Measurements from ENCODE around the gene GLIPR1L2. TPM values are rescaled to one million over a fixed set of nuclear protein-coding genes. Genes with fewer than 3 reads are reported as not detected.

The GLIPR1L2 gene
- total RNA-seq, 1 donor from 2014 or later: 0.68 TPM

GRCh38 chr12:75471902-75472890 is 81.3 kb downstream of the GLIPR1L2 start:
- H3K27me3 ChIP-seq (ENCODE audit: low read depth): no peaks in the 10 kb centered on the region
- no peak for DNase-seq
- ATAC-seq: peak; percentile 40 to 61
- no peak overlapping the region for H3K4me3 ChIP-seq
- H3K27ac ChIP-seq: peak overlapping the region; percentile 26
- no peak for TF ChIP-seq CTCF (IDR thresholded peaks at IDR 0.05)
- no peaks in the 10 kb centered on the region for H3K9me3 ChIP-seq
- H3K4me1 ChIP-seq: no peaks in the 10 kb centered on the region
- intact Hi-C loops (cut with DNase I): no loop called here
- no peaks in the 10 kb centered on the region for H3K36me3 ChIP-seq

DNA sequence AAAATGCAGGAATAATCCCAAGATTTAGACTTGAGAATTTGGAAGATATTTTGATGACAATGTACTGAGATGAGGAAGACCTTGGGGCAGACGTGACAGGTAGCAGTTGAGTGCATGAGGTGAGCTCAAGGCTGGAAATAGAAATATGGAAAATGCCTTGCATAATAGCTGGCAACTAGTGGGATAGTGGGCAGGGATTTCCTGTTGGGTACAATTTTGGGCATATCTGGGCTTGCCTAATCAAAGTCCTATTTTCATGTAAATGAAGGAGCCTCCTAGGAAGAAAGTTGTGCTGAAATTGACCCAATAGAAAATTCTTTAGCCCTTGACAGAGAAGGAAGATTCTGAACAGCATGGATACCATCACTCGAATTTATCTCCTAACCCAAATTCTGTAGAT is 83.2 kb downstream of the GLIPR1L2 start:
- TF ChIP-seq CTCF (IDR thresholded peaks at IDR 0.05): no peak
- intact Hi-C loops (cut with DNase I): no loop called here
- H3K27me3 ChIP-seq (ENCODE audit: low read depth): no peaks in the 10 kb centered on the region
- H3K36me3 ChIP-seq: no peaks in the 10 kb centered on the region
- H3K27ac ChIP-seq: no peak overlapping the region
- no peak overlapping the region for H3K4me3 ChIP-seq
- H3K9me3 ChIP-seq: no peaks in the 10 kb centered on the region
- DNase-seq (no peak), ATAC-seq (no peak)
- peaks cover 5% of the 10 kb centered on the region for H3K4me1 ChIP-seq

DNA sequence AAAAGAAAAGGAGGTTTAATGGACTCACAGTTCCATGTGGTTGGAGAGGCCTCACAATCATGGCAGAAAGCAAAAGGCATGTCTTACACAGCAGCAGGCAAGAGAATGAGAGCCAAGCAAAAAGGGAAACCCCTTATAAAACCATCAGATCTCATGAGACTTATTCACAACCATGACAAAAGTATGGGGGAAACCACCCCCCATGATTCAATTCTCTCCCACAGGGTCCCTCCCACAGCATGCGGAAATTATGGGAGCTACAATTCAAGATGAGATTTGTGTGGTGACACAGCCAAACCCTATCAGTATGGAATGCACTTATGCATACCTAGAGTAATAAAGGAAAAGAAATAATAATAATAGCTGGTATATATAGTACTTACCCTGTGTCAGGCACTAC is 85.2 kb downstream of the GLIPR1L2 start:
- H3K4me1 ChIP-seq: peaks cover 13% of the 10 kb centered on the region
- no peak for TF ChIP-seq CTCF (IDR thresholded peaks at IDR 0.05)
- DNase-seq (no peak), ATAC-seq (no peak)
- no peaks in the 10 kb centered on the region for H3K36me3 ChIP-seq
- no peak overlapping the region for H3K27ac ChIP-seq
- intact Hi-C loops (cut with DNase I): no loop called here
- no peaks in the 10 kb centered on the region for H3K9me3 ChIP-seq
- no peak overlapping the region for H3K4me3 ChIP-seq
- H3K27me3 ChIP-seq (ENCODE audit: low read depth): no peaks in the 10 kb centered on the region

- no peaks in the 10 kb centered on the region for H3K27me3 ChIP-seq (ENCODE audit: low read depth)
- H3K4me3 ChIP-seq: no peak overlapping the region
- no peak for TF ChIP-seq CTCF (IDR thresholded peaks at IDR 0.05)
- no peak overlapping the region for H3K27ac ChIP-seq
- intact Hi-C loops (cut with DNase I): no loop called here
- DNase-seq: no peak
- no peaks in the 10 kb centered on the region for H3K9me3 ChIP-seq
- ATAC-seq: no peak
- peaks cover 14% of the 10 kb centered on the region for H3K4me1 ChIP-seq
- no peaks in the 10 kb centered on the region for H3K36me3 ChIP-seq
These were observed 86.2 kb downstream of the GLIPR1L2 start for GRCh38 chr12:75477137-75477536.

GRCh38 chr12:75478116-75478794 is 87.4 kb downstream of the GLIPR1L2 start:
- H3K27ac ChIP-seq: peak overlapping the region; percentile 82

More at GRCh38 chr12:75478116-75478794, 87.4 kb downstream of the GLIPR1L2 start:
- DNase-seq (no peak), ATAC-seq (peak; percentile 46 to 53)
- H3K9me3 ChIP-seq: no peaks in the 10 kb centered on the region
- no peak for TF ChIP-seq CTCF (IDR thresholded peaks at IDR 0.05)
- H3K36me3 ChIP-seq: no peaks in the 10 kb centered on the region
- intact Hi-C loops (cut with DNase I): no loop called here
- no peak overlapping the region for H3K4me3 ChIP-seq
- H3K4me1 ChIP-seq: peaks cover 25% of the 10 kb centered on the region
- no peaks in the 10 kb centered on the region for H3K27me3 ChIP-seq (ENCODE audit: low read depth)

All from lower lobe of right lung (tissue), 2 donors.